ENCODE results near the gene HK2.
A peak's percentile ranks its signal among the peaks of the same experiment; 100 is the strongest.
"Not testable (repeated sequence)": the region's sequence is repeated elsewhere in the genome, so short reads cannot be mapped to it uniquely, and the experiment has no call there.

Gene HK2

GRCh38 chr2:74833418-74834233 is at the start of gene HK2:
Gene HK2, plus strand, starts transcription at chr2:74834127. Its CDS starts 454 bp downstream, at chr2:74834581.
- peak in 1 of 2 experiments; percentile 50 for DNase-seq

- no peak for DNase-seq
These were observed 44.7 kb upstream of the HK2 start for GRCh38 chr2:74789271-74789670.

- no peak for DNase-seq
These were observed 41.6 kb upstream of the HK2 start for GRCh38 chr2:74792282-74792681.

GRCh38 chr2:74794878-74795277 is 39.0 kb upstream of the HK2 start:
- not testable (repeated sequence) for DNase-seq

- no peak for DNase-seq
These were observed 27.5 kb upstream of the HK2 start for GRCh38 chr2:74806355-74806839.

- DNase-seq = no peak
These were observed 27.0 kb upstream of the HK2 start for GRCh38 chr2:74806920-74807319.

GRCh38 chr2:74812787-74813590 is 20.9 kb upstream of the HK2 start:
- no peak for DNase-seq

GRCh38 chr2:74814102-74814501 is 19.8 kb upstream of the HK2 start:
- no peak for DNase-seq

- DNase-seq = no peak
These were observed 18.0 kb upstream of the HK2 start for GRCh38 chr2:74815941-74816340.

- no peak for DNase-seq
These were observed 17.2 kb upstream of the HK2 start for GRCh38 chr2:74816540-74817303.

GRCh38 chr2:74817304-74817675 is 16.6 kb upstream of the HK2 start:
- DNase-seq = no peak

- DNase-seq = no peak
These were observed 14.2 kb upstream of the HK2 start for GRCh38 chr2:74819702-74820101.

GRCh38 chr2:74821177-74822126 is 12.5 kb upstream of the HK2 start:
- no peak for DNase-seq

GRCh38 chr2:74822771-74823566 is 11.0 kb upstream of the HK2 start:
- DNase-seq = no peak

GRCh38 chr2:74824679-74825078 is 9.2 kb upstream of the HK2 start:
- DNase-seq = no peak

GRCh38 chr2:74828543-74828942 is 5.4 kb upstream of the HK2 start:
- DNase-seq = no peak

- no peak for DNase-seq
These were observed 2.0 kb upstream of the HK2 start for GRCh38 chr2:74831693-74832530.

- DNase-seq = not testable (repeated sequence)
These were observed 386 bp downstream of the HK2 start for GRCh38 chr2:74834234-74834791.

Data from NCI-H187 (cell line).